VCaP (cell line): Measurements from ENCODE around the gene PGGHG.
"Not testable (repeated sequence)": the region's sequence is repeated elsewhere in the genome, so short reads cannot be mapped to it uniquely, and the experiment has no call there.

Experiments used
- H3K27ac ChIP-seq: fragments of 450-650 bp; 2 replicates; pipeline ENCODE4 v1.5.1; 2017
- TF ChIP-seq, protein P1 (sequence below): fragments of 450-650 bp; conservative IDR thresholded peaks from 2 replicates; pipeline ENCODE4 v1.5.1; 2017; ENCODE audit warnings: mild to moderate bottlenecking, moderate library complexity

Gene PGGHG

DNA sequence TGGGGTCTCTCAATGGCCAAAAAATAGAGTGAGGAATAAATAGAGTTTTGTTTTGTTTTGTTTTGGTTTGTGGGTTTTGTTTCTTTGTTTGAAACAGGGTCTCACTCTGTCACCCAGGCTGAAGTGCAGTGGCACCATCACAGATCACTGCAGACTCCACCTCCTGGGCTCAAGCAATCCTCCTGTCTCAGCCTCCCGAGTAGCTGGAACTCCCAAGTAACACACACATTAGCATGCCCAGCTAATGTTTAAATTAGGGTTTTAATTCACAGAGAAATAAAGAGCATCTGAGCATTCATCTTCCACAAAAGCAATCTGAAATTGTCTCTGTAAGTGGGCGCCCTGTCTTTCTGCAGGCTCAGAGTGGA lies 40.9 kb downstream of the PGGHG start:
- TF ChIP-seq, protein P1, sequence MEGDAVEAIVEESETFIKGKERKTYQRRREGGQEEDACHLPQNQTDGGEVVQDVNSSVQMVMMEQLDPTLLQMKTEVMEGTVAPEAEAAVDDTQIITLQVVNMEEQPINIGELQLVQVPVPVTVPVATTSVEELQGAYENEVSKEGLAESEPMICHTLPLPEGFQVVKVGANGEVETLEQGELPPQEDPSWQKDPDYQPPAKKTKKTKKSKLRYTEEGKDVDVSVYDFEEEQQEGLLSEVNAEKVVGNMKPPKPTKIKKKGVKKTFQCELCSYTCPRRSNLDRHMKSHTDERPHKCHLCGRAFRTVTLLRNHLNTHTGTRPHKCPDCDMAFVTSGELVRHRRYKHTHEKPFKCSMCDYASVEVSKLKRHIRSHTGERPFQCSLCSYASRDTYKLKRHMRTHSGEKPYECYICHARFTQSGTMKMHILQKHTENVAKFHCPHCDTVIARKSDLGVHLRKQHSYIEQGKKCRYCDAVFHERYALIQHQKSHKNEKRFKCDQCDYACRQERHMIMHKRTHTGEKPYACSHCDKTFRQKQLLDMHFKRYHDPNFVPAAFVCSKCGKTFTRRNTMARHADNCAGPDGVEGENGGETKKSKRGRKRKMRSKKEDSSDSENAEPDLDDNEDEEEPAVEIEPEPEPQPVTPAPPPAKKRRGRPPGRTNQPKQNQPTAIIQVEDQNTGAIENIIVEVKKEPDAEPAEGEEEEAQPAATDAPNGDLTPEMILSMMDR = no peak
- no peak overlapping the region for H3K27ac ChIP-seq

DNA sequence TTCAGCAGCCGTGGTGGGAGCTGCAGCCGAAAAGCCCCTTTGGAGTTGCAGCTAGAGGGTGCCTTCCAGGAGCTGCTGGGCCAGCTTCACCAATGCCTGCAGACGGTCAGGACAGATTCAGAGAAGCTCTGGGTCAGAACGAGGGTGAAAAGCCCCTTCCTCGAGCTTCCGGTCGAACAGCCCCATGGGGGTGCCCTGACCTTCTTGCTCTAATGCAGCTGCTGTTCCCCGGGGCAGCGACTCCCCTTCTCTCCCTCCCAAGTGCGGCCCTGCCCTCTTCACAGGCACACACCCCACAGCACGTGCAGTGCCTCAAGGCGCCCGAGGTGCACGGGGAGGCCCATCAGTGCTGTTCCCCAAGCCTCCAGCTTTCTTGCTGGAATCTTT lies 41.4 kb downstream of the PGGHG start:
- no peak overlapping the region for H3K27ac ChIP-seq
- TF ChIP-seq, protein P1 = no peak

DNA sequence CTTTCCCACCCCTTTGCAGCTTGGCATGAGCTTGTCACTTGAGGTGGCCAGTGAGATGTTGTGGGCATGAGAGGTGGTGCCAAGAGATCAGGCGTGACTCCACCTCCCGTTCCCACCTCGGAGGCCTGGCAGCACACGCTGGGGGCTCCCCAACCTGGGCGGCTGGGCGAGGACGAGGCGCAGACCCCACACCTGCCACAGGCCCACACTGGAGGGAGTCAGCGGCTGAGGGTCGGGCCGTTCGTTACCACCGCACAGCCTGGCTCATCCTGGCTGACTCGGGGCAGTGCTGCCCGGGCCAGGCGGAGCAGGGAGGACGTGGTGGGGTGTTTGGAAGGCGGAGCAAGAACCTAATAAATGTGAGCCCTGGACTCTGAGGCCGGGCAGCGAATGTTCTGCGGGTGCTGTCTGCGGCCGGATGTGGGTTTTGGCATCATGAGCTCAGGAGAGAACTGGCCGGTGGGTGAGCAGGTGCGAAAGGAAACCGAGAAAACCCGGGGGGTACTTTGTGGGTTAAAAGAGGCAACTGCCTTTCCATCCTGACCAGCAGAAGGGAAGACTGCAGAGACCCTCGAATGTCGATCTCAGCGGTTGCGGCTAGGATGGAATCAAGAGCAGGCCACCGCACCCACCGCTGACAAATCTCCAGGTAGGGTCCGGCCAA lies 41.9 kb downstream of the PGGHG start:
- TF ChIP-seq, protein P1 = no peak
- H3K27ac ChIP-seq = no peak overlapping the region

DNA sequence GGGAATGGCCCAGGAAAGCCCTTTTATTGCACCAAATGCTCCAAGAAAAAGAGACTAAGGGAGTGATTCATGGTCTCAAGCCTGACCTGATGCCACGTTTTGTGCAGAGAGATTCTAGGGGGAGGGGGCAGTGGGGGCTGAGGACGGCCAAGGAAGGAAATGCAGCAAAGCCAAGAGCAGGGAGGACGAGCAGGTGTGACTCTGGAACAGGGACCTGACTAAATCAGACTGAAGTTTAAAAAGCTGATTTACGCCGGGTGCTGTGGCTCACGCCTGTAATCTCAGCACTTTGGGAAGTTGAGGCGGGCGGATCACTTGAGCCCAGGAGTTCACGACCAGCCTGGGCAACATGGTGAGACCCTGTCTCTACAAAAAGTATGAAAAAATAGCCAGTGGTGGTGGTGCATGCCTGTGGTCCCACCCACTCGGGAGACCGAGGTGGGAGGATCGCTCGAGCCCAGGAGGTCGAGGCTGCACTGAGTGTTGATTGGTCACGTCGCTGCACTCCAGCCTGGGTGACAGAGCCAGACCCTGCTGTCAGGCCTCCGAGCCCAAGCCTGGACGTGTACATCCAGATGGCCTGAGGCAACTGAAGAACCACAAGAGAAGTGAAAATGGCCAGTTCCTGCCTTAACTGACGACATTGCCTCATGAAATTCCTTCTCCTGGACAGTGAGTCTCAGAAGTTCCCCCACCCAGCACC lies 42.6 kb downstream of the PGGHG start:
- no peak overlapping the region for H3K27ac ChIP-seq
- TF ChIP-seq, protein P1 = no peak

DNA sequence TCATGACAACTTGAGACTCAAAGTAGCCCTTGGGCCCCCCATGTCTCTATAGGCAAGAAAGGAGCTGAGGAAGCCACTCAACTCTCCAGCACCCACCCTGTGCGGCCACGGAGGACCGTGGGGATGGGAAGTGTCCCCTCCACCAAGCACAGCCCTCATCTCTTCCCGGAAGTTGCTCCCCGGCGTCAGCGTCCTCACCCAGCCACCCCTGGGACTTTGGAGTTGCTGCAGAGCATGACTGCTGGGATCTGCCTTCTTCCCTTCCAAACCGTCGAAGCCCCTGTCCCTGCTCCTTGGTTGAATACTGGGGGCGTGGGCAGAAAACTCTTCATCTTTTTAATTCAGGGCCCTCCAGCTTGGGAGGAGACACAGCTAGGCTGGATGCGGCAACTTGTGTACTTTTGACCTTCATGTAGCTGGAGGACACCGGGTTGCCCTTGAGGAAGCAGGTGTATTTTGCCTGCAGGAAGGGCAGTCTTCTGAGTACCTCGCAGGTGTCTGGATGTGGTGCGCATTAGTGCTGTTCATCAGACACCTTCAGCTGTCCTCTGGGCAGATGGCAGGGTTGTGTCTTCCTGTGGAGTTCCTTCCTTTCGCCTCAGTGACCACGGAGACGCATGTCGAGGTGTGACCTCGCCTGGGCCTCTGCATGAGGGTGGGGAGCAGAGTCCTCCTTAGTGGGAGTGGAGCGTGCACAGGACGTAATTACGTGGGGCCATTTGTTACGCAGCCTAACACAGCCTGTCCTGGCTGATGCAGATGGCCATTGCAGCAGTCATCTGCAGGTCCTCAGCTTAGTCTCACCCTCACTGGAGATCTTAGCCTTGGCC lies 43.9 kb downstream of the PGGHG start:
- no peak overlapping the region for H3K27ac ChIP-seq
- TF ChIP-seq, protein P1 = no peak

DNA sequence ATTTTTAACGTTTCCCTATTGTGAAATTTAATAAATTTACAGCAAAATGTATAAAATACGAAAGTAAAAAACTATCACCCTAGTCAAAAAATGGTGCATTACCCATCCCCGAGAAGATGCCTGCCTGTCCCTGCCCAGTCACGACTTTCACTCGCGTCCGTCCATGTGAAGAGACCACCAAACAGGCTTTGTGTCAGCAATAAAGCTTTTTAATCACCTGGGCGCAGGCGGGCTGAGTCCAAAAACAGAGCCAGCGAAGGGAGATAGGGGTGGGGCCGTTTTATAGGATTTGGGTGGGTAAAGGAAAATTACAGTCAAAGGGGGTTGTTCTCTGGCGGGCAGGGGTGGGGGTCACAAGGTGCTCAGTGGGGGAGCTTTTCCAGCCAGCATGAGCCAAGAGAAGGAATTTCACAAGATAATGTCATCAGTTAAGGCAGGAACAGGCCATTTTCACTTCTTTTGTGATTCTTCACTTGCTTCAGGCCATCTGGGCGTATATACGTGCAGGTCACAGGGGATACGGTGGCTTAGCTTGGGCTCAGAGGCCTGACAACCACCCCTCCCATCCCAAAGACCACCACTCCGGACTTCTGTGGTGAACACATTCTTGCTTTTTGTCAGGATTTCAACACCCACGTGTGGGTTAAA lies 44.8 kb downstream of the PGGHG start:
- not testable (repeated sequence) for H3K27ac ChIP-seq

DNA sequence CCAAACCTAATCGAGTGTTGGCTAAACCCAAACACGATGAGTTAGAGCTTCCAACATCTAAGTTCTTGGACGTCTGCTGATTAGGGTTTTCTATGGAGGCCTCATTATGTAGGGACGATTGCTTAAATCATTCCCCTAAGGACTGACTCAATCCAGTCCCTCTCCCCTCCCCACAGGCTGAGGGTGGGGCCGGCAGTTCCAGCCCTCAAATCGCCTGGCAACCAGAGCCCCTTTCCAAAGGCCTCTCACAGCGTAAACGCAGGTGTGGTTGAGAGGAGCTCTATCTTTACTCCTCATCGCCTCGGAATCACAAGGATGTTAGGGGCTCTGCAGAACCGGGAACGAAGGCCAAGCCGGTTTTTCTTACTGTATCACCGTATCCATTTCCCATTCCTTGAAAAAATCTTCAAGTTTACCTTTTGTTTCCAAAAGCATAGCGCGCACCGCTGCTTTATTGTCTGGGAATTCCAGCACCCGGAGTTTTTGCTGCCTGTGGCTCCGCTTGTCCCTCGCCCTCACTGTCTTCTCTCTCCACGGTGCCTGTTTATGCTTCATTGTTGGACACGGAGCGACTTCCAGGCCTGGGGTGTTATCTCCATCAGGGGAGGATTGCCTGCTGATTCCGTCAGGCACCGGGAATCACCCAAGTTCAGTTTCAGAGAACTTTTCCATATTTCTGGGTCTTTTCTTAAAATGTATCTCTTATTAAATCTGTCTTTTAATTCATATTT lies 45.5 kb downstream of the PGGHG start:
- TF ChIP-seq, protein P1 = no peak
- H3K27ac ChIP-seq = no peak overlapping the region
